ENCODE measurements around the gene ITPKB.
"Not testable (repeated sequence)": the region's sequence is repeated elsewhere in the genome, so short reads cannot be mapped to it uniquely, and the experiment has no call there.

The ITPKB gene

GRCh38 chr1:226641671-226642231, 97.3 kb downstream of the ITPKB start:
- H3K36me3 ChIP-seq (replicated peaks; ENCODE audit: insufficient read depth, low read length): no peaks in the 10 kb centered on the region

DNA sequence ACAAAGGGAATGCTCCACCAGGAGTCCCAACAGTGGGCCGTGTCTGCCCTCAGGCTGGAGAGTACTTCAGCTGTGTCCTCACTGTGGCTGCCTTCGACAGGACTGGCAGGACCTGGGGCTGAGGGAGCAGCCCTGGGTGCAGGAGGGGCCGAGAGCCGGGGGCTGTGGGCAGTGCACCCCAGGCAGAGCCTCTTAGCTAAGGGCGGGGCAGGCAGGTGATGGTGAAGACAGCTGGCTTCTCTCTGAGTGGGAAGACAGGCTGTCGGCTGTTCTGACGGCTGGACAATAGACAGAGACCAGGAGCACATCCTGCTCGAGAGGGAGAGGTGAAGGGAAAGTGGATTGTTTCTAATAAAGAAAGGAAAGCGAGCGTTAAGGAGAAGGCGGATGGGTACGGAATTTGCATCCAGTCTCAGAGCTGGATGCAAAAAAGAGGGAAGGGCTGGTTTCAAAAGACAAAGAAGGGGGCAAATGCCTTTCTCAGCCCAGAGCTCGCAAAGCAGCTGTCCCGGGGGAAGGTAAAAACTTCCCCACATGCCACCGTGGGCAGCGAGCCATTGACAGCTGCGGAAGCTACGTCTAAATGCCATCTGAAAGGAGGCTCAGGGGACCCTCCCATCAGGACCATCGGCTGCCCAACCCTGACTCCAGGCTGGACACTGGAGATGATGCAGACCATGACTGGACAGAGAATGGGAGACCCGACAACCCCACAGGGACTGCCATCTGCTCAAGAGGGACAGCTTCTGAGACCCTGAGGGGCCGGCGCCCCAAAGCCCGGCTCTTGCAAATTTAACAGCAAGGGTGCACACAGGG, 98.6 kb downstream of the ITPKB start:
- Histone ChIP-seq H4K20me1 (ENCODE audit: insufficient read depth, low read length) (no peaks in the 10 kb centered on the region), H3K9me3 (replicated peaks; ENCODE audit: insufficient read depth, low read length) (no peaks in the 10 kb centered on the region), H3K9ac (ENCODE audit: low read length) (no peak overlapping the region), H3K27me3 (replicated peaks; ENCODE audit: insufficient read depth, low read length) (no peaks in the 10 kb centered on the region), H3K36me3 (replicated peaks; ENCODE audit: insufficient read depth, low read length) (no peaks in the 10 kb centered on the region), H3K79me2 (ENCODE audit: low read length) (no peaks in the 10 kb centered on the region), H3F3A (ENCODE audit: insufficient read depth, low read length) (no peaks in the 10 kb centered on the region), H3K4me1 (ENCODE audit: low read length) (peaks cover 8% of the 10 kb centered on the region), H3K9me2 (replicated peaks; ENCODE audit: insufficient read depth, low read length) (no peaks in the 10 kb centered on the region), H3K4me2 (ENCODE audit: low read depth, low read length) (no peak overlapping the region), H2AFZ (ENCODE audit: low read length) (no peak overlapping the region), H3K4me3 (ENCODE audit: low read length) (no peak overlapping the region), H3K27ac (ENCODE audit: low read length) (no peak overlapping the region)
- no peak for TF ChIP-seq EZH2 (optimal IDR thresholded peaks at IDR 0.05; ENCODE audit: low read depth, low read length)
- no peak for TF ChIP-seq EZH2phosphoT487 (IDR thresholded peaks at IDR 0.05; ENCODE audit: low read length)
- no peak for TF ChIP-seq CTCF (IDR thresholded peaks at IDR 0.05; ENCODE audit: low read length)
- no peak for DNase-seq

More at GRCh38 chr1:226641671-226642231, 97.3 kb downstream of the ITPKB start:
- no peaks in the 10 kb centered on the region for H3K4me1 ChIP-seq (ENCODE audit: low read length)
- H3K9me3 ChIP-seq (replicated peaks; ENCODE audit: insufficient read depth, low read length): no peaks in the 10 kb centered on the region
- no peak for DNase-seq
- H4K20me1 ChIP-seq (ENCODE audit: insufficient read depth, low read length): no peaks in the 10 kb centered on the region
- no peak overlapping the region for H3K4me3 ChIP-seq (ENCODE audit: low read length)
- H3K4me2 ChIP-seq (ENCODE audit: low read depth, low read length): no peak overlapping the region
- no peaks in the 10 kb centered on the region for H3F3A ChIP-seq (ENCODE audit: insufficient read depth, low read length)
- no peaks in the 10 kb centered on the region for H3K27me3 ChIP-seq (replicated peaks; ENCODE audit: insufficient read depth, low read length)
- no peak for TF ChIP-seq CTCF (IDR thresholded peaks at IDR 0.05; ENCODE audit: low read length)
- no peak for TF ChIP-seq EZH2phosphoT487 (IDR thresholded peaks at IDR 0.05; ENCODE audit: low read length)
- TF ChIP-seq EZH2 (optimal IDR thresholded peaks at IDR 0.05; ENCODE audit: low read depth, low read length): no peak
- H2AFZ ChIP-seq (ENCODE audit: low read length): no peak overlapping the region
- no peaks in the 10 kb centered on the region for H3K9me2 ChIP-seq (replicated peaks; ENCODE audit: insufficient read depth, low read length)
- H3K9ac ChIP-seq (ENCODE audit: low read length): no peak overlapping the region
- no peaks in the 10 kb centered on the region for H3K79me2 ChIP-seq (ENCODE audit: low read length)
- H3K27ac ChIP-seq (ENCODE audit: low read length): no peak overlapping the region

DNA sequence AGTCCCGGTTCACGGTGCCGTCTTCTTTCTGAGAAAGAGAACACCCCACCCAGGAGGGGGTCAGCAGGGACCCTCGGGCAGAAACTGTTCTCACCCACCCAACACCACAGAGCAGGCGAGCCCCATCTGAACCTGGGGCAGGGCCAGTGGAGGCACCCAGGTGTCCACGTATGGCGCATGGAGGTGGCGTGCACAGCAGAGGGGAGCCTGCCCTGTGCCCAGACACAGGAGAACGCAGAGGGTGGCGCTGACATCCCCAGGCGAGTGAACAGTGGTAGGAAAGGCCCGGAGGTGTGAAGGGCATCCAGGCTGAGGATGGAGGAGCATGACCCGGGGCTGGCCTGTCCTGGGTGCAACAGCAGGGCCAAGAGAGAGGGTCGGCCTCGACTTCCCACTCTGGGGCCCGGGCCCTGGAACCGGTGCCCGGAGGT, 99.4 kb downstream of the ITPKB start:
- Histone ChIP-seq H3K4me2 (ENCODE audit: low read depth, low read length) (no peak overlapping the region), H3K4me1 (ENCODE audit: low read length) (peaks cover 15% of the 10 kb centered on the region), H3K4me3 (ENCODE audit: low read length) (no peak overlapping the region), H2AFZ (ENCODE audit: low read length) (no peak overlapping the region), H3K36me3 (replicated peaks; ENCODE audit: insufficient read depth, low read length) (no peaks in the 10 kb centered on the region), H3K9me3 (replicated peaks; ENCODE audit: insufficient read depth, low read length) (no peaks in the 10 kb centered on the region), H4K20me1 (ENCODE audit: insufficient read depth, low read length) (no peaks in the 10 kb centered on the region), H3K9me2 (replicated peaks; ENCODE audit: insufficient read depth, low read length) (no peaks in the 10 kb centered on the region), H3K27ac (ENCODE audit: low read length) (no peak overlapping the region), H3K9ac (ENCODE audit: low read length) (no peak overlapping the region), H3F3A (ENCODE audit: insufficient read depth, low read length) (peaks cover 6% of the 10 kb centered on the region), H3K27me3 (replicated peaks; ENCODE audit: insufficient read depth, low read length) (no peaks in the 10 kb centered on the region), H3K79me2 (ENCODE audit: low read length) (no peaks in the 10 kb centered on the region)
- TF ChIP-seq EZH2 (optimal IDR thresholded peaks at IDR 0.05; ENCODE audit: low read depth, low read length) (no peak), CTCF (IDR thresholded peaks at IDR 0.05; ENCODE audit: low read length) (no peak), EZH2phosphoT487 (IDR thresholded peaks at IDR 0.05; ENCODE audit: low read length) (no peak)
- DNase-seq: no peak

- not testable (repeated sequence) for H3K9me2 ChIP-seq (replicated peaks; ENCODE audit: insufficient read depth, low read length); H3K9ac ChIP-seq (ENCODE audit: low read length); H3K36me3 ChIP-seq (replicated peaks; ENCODE audit: insufficient read depth, low read length); H3K27me3 ChIP-seq (replicated peaks; ENCODE audit: insufficient read depth, low read length); H3K27ac ChIP-seq (ENCODE audit: low read length); DNase-seq; H3K79me2 ChIP-seq (ENCODE audit: low read length); H4K20me1 ChIP-seq (ENCODE audit: insufficient read depth, low read length); H3K9me3 ChIP-seq (replicated peaks; ENCODE audit: insufficient read depth, low read length); H3K4me2 ChIP-seq (ENCODE audit: low read depth, low read length); H2AFZ ChIP-seq (ENCODE audit: low read length); H3K4me3 ChIP-seq (ENCODE audit: low read length)
- Histone ChIP-seq H3F3A (ENCODE audit: insufficient read depth, low read length) (peaks cover 11% of the 10 kb centered on the region), H3K4me1 (ENCODE audit: low read length) (peaks cover 19% of the 10 kb centered on the region)
These were observed 99.9 kb downstream of the ITPKB start for GRCh38 chr1:226639206-226639605.

Measured in MM.1S (cell line).